ENCODE measurements around the gene FAM43B.
A peak's percentile ranks its signal among the peaks of the same experiment; 100 is the strongest.

Gene FAM43B

GRCh38 chr1:20540281-20540680 lies 12.1 kb upstream of the FAM43B start:
- no CpG with 5 or more reads among the region's 1 CpG for WGBS (ENCODE audit: extremely low coverage, insufficient coverage, insufficient read length)
- no peak overlapping the region for H2BK12ac ChIP-seq (ENCODE audit: low read length)
- no peaks in the 10 kb centered on the region for H3K79me1 ChIP-seq (ENCODE audit: low read length)
- no peak overlapping the region for H2BK5ac ChIP-seq (ENCODE audit: low read depth, low read length, poor library complexity)
- no peak overlapping the region for H4K8ac ChIP-seq (ENCODE audit: low read depth, low read length)
- H3K4me2 ChIP-seq (ENCODE audit: low read length) = no peak overlapping the region
- H3K79me2 ChIP-seq (ENCODE audit: control insufficient read depth, insufficient read depth, low read length, poor library complexity) = no peaks in the 10 kb centered on the region
- no peak for DNase-seq
- no peak overlapping the region for H4K91ac ChIP-seq (ENCODE audit: low read depth, low read length)
- no peak overlapping the region for H3K4ac ChIP-seq (ENCODE audit: low read depth, low read length)
- no peak overlapping the region for H2BK120ac ChIP-seq (ENCODE audit: insufficient read depth, low read length, poor library complexity)
- H3K36me3 ChIP-seq (ENCODE audit: control insufficient read depth in 1 of 2, insufficient read depth in 2 of 2, low read length in 2 of 2) = no peaks in the 10 kb centered on the region
- no peaks in the 10 kb centered on the region for H3K9me3 ChIP-seq (ENCODE audit: insufficient read depth, low read depth, low read length)
- no peak overlapping the region for H4K12ac ChIP-seq (ENCODE audit: low read depth, low read length)
- no peaks in the 10 kb centered on the region for H3K27me3 ChIP-seq (ENCODE audit: insufficient read depth, low read length)
- H3K9ac ChIP-seq (ENCODE audit: low read length) = no peak overlapping the region
- no peak overlapping the region for H3K4me3 ChIP-seq (ENCODE audit: low read depth, low read length)
- H3K18ac ChIP-seq (ENCODE audit: low read length) = no peak overlapping the region
- no peak overlapping the region for H3K27ac ChIP-seq (ENCODE audit: low read depth, low read length)
- H3K23ac ChIP-seq (ENCODE audit: low read length) = no peak overlapping the region
- H2AK5ac ChIP-seq (ENCODE audit: low read length) = no peak overlapping the region
- H3K14ac ChIP-seq (ENCODE audit: low read length) = no peak overlapping the region
- H2AFZ ChIP-seq (ENCODE audit: insufficient read depth, low read length, poor library complexity) = no peak overlapping the region
- no peaks in the 10 kb centered on the region for H3K4me1 ChIP-seq (ENCODE audit: control insufficient read depth in 1 of 2, insufficient read depth in 2 of 2, low read length in 2 of 2)

- Histone ChIP-seq H4K8ac (ENCODE audit: low read depth, low read length) (no peak overlapping the region), H3K9me3 (ENCODE audit: insufficient read depth, low read depth, low read length) (peaks cover 2% of the 10 kb centered on the region), H3K36me3 (ENCODE audit: control insufficient read depth in 1 of 2, insufficient read depth in 2 of 2, low read length in 2 of 2) (no peaks in the 10 kb centered on the region), H4K91ac (ENCODE audit: low read depth, low read length) (no peak overlapping the region), H3K79me2 (ENCODE audit: control insufficient read depth, insufficient read depth, low read length, poor library complexity) (no peaks in the 10 kb centered on the region), H4K12ac (ENCODE audit: low read depth, low read length) (no peak overlapping the region), H2BK12ac (ENCODE audit: low read length) (no peak overlapping the region), H3K4me1 (ENCODE audit: control insufficient read depth in 1 of 2, insufficient read depth in 2 of 2, low read length in 2 of 2) (no peaks in the 10 kb centered on the region), H2AK5ac (ENCODE audit: low read length) (no peak overlapping the region), H3K79me1 (ENCODE audit: low read length) (no peaks in the 10 kb centered on the region), H3K27me3 (ENCODE audit: insufficient read depth, low read length) (peaks cover 8% of the 10 kb centered on the region), H3K4me2 (ENCODE audit: low read length) (no peak overlapping the region), H3K27ac (ENCODE audit: low read depth, low read length) (no peak overlapping the region), H3K18ac (ENCODE audit: low read length) (no peak overlapping the region), H2AFZ (ENCODE audit: insufficient read depth, low read length, poor library complexity) (no peak overlapping the region), H3K23ac (ENCODE audit: low read length) (no peak overlapping the region), H2BK120ac (ENCODE audit: insufficient read depth, low read length, poor library complexity) (no peak overlapping the region), H3K9ac (ENCODE audit: low read length) (no peak overlapping the region), H2BK5ac (ENCODE audit: low read depth, low read length, poor library complexity) (no peak overlapping the region), H3K4me3 (ENCODE audit: low read depth, low read length) (no peak overlapping the region), H3K4ac (ENCODE audit: low read depth, low read length) (no peak overlapping the region), H3K14ac (ENCODE audit: low read length) (no peak overlapping the region)
- DNase-seq = no peak
- WGBS (ENCODE audit: extremely low coverage, insufficient coverage, insufficient read length) = no CpG with 5 or more reads among the region's 3 CpGs
Measured at GRCh38 chr1:20546637-20547036, 5.7 kb upstream of the FAM43B start.

GRCh38 chr1:20551161-20551560 lies 1.2 kb upstream of the FAM43B start:
- H3K18ac ChIP-seq (ENCODE audit: low read length) = no peak overlapping the region
- no peak overlapping the region for H4K12ac ChIP-seq (ENCODE audit: low read depth, low read length)
- H3K79me2 ChIP-seq (ENCODE audit: control insufficient read depth, insufficient read depth, low read length, poor library complexity) = no peaks in the 10 kb centered on the region
- peaks cover 10 to 11% of the 10 kb centered on the region in 2 experiments for H3K4me1 ChIP-seq (ENCODE audit: control insufficient read depth in 1 of 2, insufficient read depth in 2 of 2, low read length in 2 of 2)
- no peaks in the 10 kb centered on the region for H3K36me3 ChIP-seq (ENCODE audit: control insufficient read depth in 1 of 2, insufficient read depth in 2 of 2, low read length in 2 of 2)
- DNase-seq = no peak
- no peak overlapping the region for H3K9ac ChIP-seq (ENCODE audit: low read length)
- H3K79me1 ChIP-seq (ENCODE audit: low read length) = no peaks in the 10 kb centered on the region
- H3K27me3 ChIP-seq (ENCODE audit: insufficient read depth, low read length) = peaks cover 51% of the 10 kb centered on the region
- H2AK5ac ChIP-seq (ENCODE audit: low read length) = no peak overlapping the region
- no peak overlapping the region for H3K4ac ChIP-seq (ENCODE audit: low read depth, low read length)
- no peak overlapping the region for H3K4me3 ChIP-seq (ENCODE audit: low read depth, low read length)
- no peak overlapping the region for H2AFZ ChIP-seq (ENCODE audit: insufficient read depth, low read length, poor library complexity)
- H3K14ac ChIP-seq (ENCODE audit: low read length) = no peak overlapping the region
- H2BK120ac ChIP-seq (ENCODE audit: insufficient read depth, low read length, poor library complexity) = no peak overlapping the region
- H3K27ac ChIP-seq (ENCODE audit: low read depth, low read length) = no peak overlapping the region
- no peak overlapping the region for H2BK12ac ChIP-seq (ENCODE audit: low read length)
- H3K9me3 ChIP-seq (ENCODE audit: insufficient read depth, low read depth, low read length) = peaks cover 2% of the 10 kb centered on the region
- H4K91ac ChIP-seq (ENCODE audit: low read depth, low read length) = no peak overlapping the region
- H3K4me2 ChIP-seq (ENCODE audit: low read length) = no peak overlapping the region
- H4K8ac ChIP-seq (ENCODE audit: low read depth, low read length) = no peak overlapping the region
- H3K23ac ChIP-seq (ENCODE audit: low read length) = no peak overlapping the region
- no CpG with 5 or more reads among the region's 3 CpGs for WGBS (ENCODE audit: extremely low coverage, insufficient coverage, insufficient read length)
- H2BK5ac ChIP-seq (ENCODE audit: low read depth, low read length, poor library complexity) = no peak overlapping the region

- Histone ChIP-seq H2BK12ac (ENCODE audit: low read length) (no peak overlapping the region), H3K79me1 (ENCODE audit: low read length) (no peaks in the 10 kb centered on the region), H3K79me2 (ENCODE audit: control insufficient read depth, insufficient read depth, low read length, poor library complexity) (no peaks in the 10 kb centered on the region), H3K27ac (ENCODE audit: low read depth, low read length) (no peak overlapping the region), H3K4me2 (ENCODE audit: low read length) (peak overlapping the region; percentile 62), H3K9ac (ENCODE audit: low read length) (no peak overlapping the region), H3K36me3 (ENCODE audit: control insufficient read depth in 1 of 2, insufficient read depth in 2 of 2, low read length in 2 of 2) (no peaks in the 10 kb centered on the region), H3K14ac (ENCODE audit: low read length) (no peak overlapping the region), H3K4me1 (ENCODE audit: control insufficient read depth in 1 of 2, insufficient read depth in 2 of 2, low read length in 2 of 2) (peaks cover 10 to 11% of the 10 kb centered on the region in 2 experiments), H2BK120ac (ENCODE audit: insufficient read depth, low read length, poor library complexity) (no peak overlapping the region), H3K23ac (ENCODE audit: low read length) (no peak overlapping the region), H2BK5ac (ENCODE audit: low read depth, low read length, poor library complexity) (no peak overlapping the region), H4K91ac (ENCODE audit: low read depth, low read length) (no peak overlapping the region), H3K4ac (ENCODE audit: low read depth, low read length) (no peak overlapping the region), H3K4me3 (ENCODE audit: low read depth, low read length) (peak overlapping the region; percentile 35), H3K9me3 (ENCODE audit: insufficient read depth, low read depth, low read length) (peaks cover 2% of the 10 kb centered on the region), H2AK5ac (ENCODE audit: low read length) (no peak overlapping the region), H3K18ac (ENCODE audit: low read length) (no peak overlapping the region), H4K12ac (ENCODE audit: low read depth, low read length) (no peak overlapping the region), H3K27me3 (ENCODE audit: insufficient read depth, low read length) (peaks cover 51% of the 10 kb centered on the region), H4K8ac (ENCODE audit: low read depth, low read length) (no peak overlapping the region), H2AFZ (ENCODE audit: insufficient read depth, low read length, poor library complexity) (no peak overlapping the region)
- WGBS (ENCODE audit: extremely low coverage, insufficient coverage, insufficient read length) = no CpG with 5 or more reads among the region's 82 CpGs
- no peak for DNase-seq
Measured at GRCh38 chr1:20552728-20553445, 514 bp downstream of the FAM43B start.

All from trophoblast cell (in vitro differentiated cells and primary cell).